Measurements from ENCODE around the gene ING2. TPM values are rescaled to one million over a fixed set of nuclear protein-coding genes. Genes with fewer than 3 reads are reported as not detected.
"Not testable (repeated sequence)": the region's sequence is repeated elsewhere in the genome, so short reads cannot be mapped to it uniquely, and the experiment has no call there.

ING2 gene, protein sequence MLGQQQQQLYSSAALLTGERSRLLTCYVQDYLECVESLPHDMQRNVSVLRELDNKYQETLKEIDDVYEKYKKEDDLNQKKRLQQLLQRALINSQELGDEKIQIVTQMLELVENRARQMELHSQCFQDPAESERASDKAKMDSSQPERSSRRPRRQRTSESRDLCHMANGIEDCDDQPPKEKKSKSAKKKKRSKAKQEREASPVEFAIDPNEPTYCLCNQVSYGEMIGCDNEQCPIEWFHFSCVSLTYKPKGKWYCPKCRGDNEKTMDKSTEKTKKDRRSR
- total RNA-seq, result 10 to 100 TPM; 13.2 to 14.4 TPM

GRCh38 chr4:183504930-183505610 lies at the start of gene ING2:
ING2 (plus strand) TSS chr4:183505058; CDS start chr4:183505196, 138 bp downstream.
- Mint-ChIP-seq H3K9me3 (no peaks in the 10 kb centered on the region), H3K27me3 (ENCODE audit: low read depth) (no peaks in the 10 kb centered on the region), H3K27ac (peak within 1 kb of the TSS; percentile 93), H3K36me3 (ENCODE audit: low read depth) (peaks cover 3% of the 10 kb centered on the region), H3K4me3 (peak within 1 kb of the TSS; percentile 91), H3K4me1 (ENCODE audit: low read depth) (peaks cover 33% of the 10 kb centered on the region)
- peak; percentile 69 for DNase-seq
- intact Hi-C loops (cut with micrococcal nuclease), result loop anchor here (1.0 to 10.0 kb wide), 15 partner anchors 61 to 1890 kb away; partner anchors contain the start of genes ACSL1, ANKRD37, CASP3 and CDKN2AIP
- CTCF ChIA-PET, result interaction anchor here (0.8 to 1.0 kb wide), 2 partner anchors 98 to 154 kb away, joined by 3 to 4 read pairs; partner anchors contain the start of genes RWDD4 and TRAPPC11

DNA sequence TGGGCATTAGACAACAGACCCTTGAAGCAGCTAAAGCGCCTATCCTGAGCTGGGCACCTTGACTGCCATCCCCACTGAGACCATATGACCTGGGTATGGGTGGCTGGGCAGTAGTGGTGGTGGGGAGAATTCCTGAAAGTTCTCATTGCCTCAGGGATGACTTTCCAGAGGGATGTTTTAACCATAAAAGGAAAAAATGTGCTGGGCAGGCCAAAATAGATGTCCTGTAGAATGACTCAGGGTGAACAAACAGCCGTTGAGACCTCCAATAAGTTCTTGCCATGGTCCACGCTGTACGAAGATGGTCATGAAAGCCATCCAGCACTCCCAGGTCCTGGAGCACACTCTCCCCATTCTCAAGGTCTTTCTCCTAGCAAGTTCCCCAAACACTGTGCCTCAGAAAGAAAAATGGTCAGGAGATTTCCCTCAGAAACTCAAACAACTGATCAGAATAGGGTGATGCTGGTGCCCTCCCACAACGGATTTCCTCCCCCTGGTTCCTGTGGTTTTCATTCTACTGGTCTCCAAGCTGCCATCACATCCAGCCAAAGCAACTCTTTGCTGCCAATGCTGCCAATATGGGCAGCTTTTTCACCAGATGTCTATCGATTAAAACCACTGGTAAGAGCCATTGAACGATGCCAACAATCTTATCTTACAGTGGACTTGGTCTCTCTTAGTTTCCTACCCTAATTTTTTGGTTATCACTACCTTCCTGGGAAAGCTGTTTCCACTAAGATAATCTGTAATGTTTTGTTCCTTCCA lies 49.2 kb upstream of the ING2 start:
- no peak overlapping the region for H3K27ac Mint-ChIP-seq
- no peaks in the 10 kb centered on the region for H3K9me3 Mint-ChIP-seq
- no peak for DNase-seq
- intact Hi-C loops (cut with micrococcal nuclease), result no loop called here
- peaks cover 14% of the 10 kb centered on the region for H3K4me1 Mint-ChIP-seq (ENCODE audit: low read depth)
- H3K4me3 Mint-ChIP-seq, result no peak overlapping the region
- peaks cover 4% of the 10 kb centered on the region for H3K36me3 Mint-ChIP-seq (ENCODE audit: low read depth)
- H3K27me3 Mint-ChIP-seq (ENCODE audit: low read depth), result no peaks in the 10 kb centered on the region
- CTCF ChIA-PET, result interaction anchor here (1.2 kb wide), 1 partner anchor 13 kb away, joined by 4 read pairs; no protein-coding TSS in a partner anchor

GRCh38 chr4:183458005-183458404 lies 46.9 kb upstream of the ING2 start:
- Mint-ChIP-seq H3K27ac (no peak overlapping the region), H3K9me3 (no peaks in the 10 kb centered on the region), H3K4me3 (no peak overlapping the region), H3K4me1 (ENCODE audit: low read depth) (peaks cover 14% of the 10 kb centered on the region), H3K36me3 (ENCODE audit: low read depth) (no peaks in the 10 kb centered on the region), H3K27me3 (ENCODE audit: low read depth) (no peaks in the 10 kb centered on the region)
- no peak for DNase-seq
- intact Hi-C loops (cut with micrococcal nuclease), result no loop called here
- CTCF ChIA-PET, result no interaction called here

DNA sequence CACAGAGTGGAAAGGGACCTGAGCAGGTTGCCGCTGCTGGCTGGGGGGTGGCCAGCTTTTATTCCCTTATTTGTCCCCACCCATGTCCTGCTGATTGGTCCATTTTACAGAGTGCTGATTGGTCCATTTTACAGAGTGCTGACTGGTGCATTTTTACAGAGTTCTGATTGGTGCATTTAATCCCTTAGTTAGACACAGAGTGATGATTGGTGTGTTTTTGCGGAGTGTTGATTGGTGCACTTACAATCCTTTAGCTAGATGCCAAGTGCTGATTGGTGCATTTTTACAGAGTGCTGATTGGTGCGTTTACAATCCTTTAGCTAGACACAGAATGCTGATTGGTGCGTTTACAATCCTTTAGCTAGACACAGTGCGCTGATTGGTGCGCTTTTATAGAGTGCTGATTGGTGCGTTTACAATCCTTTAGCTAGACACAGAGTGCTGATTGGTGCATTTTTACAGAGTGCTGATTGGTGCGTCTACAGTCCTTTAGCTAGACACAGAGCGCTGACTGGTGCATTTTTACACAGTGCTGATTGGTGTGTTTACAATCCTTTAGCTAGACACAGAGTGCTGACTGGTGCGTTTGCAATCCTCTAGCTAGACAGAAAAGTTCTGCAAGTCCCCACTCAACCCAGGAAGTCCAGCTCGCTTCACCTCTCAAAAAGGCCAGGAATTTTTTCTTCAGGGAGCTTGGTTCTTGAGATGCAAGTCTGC lies 40.8 kb upstream of the ING2 start:
- CTCF ChIA-PET, result interaction anchor here (0.6 to 0.9 kb wide), 2 partner anchors 9 to 1119 kb away, joined by 3 to 4 read pairs; no protein-coding TSS in a partner anchor
- H3K27ac Mint-ChIP-seq, H3K4me3 Mint-ChIP-seq: not testable (repeated sequence)

GRCh38 chr4:183465879-183466278 lies 39.0 kb upstream of the ING2 start:
- H3K27me3 Mint-ChIP-seq (ENCODE audit: low read depth); intact Hi-C loops (cut with micrococcal nuclease); H3K4me1 Mint-ChIP-seq (ENCODE audit: low read depth); H3K9me3 Mint-ChIP-seq; H3K4me3 Mint-ChIP-seq; DNase-seq; H3K36me3 Mint-ChIP-seq (ENCODE audit: low read depth); H3K27ac Mint-ChIP-seq: not testable (repeated sequence)
- CTCF ChIA-PET, result interaction anchor here (0.7 kb wide), 1 partner anchor 11 kb away, joined by 4 read pairs; no protein-coding TSS in a partner anchor

More for the DNA sequence above, 40.8 kb upstream of the ING2 start:
- intact Hi-C loops (cut with micrococcal nuclease); DNase-seq; H3K27me3 Mint-ChIP-seq (ENCODE audit: low read depth); H3K4me1 Mint-ChIP-seq (ENCODE audit: low read depth); H3K36me3 Mint-ChIP-seq (ENCODE audit: low read depth); H3K9me3 Mint-ChIP-seq: not testable (repeated sequence)

DNA sequence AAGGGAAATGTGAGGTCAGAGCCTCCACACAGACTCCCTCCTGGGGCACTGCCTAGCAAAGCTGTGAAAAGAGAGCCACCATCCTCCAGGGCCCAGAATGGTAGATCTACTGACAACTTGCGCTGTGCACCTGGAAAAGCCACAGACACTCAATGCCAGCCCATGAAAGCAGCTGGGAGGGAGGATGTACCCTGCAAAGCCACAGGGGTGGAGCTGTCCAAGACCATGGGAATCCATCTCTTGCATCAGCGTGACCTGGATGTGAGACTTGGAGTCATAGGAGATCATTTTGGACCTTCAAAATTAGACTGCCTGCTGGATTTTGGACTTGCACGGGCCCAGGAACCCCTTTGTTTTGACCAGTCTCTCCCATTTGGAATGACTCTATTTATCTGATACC lies 37.6 kb upstream of the ING2 start:
- intact Hi-C loops (cut with micrococcal nuclease), result no loop called here
- Mint-ChIP-seq H3K36me3 (ENCODE audit: low read depth) (peaks cover 3% of the 10 kb centered on the region), H3K4me1 (ENCODE audit: low read depth) (no peaks in the 10 kb centered on the region), H3K27me3 (ENCODE audit: low read depth) (no peaks in the 10 kb centered on the region), H3K4me3 (no peak overlapping the region), H3K27ac (no peak overlapping the region), H3K9me3 (peaks cover 2% of the 10 kb centered on the region)
- no peak for DNase-seq
- CTCF ChIA-PET, result no interaction called here

GRCh38 chr4:183468210-183469095 lies 36.4 kb upstream of the ING2 start:
- intact Hi-C loops (cut with micrococcal nuclease), result loop anchor here (2.0 kb wide), 1 partner anchor 24 kb away; the partner anchor contains the start of gene CDKN2AIP
- no peak for DNase-seq
- no peaks in the 10 kb centered on the region for H3K27me3 Mint-ChIP-seq (ENCODE audit: low read depth)
- no peak overlapping the region for H3K4me3 Mint-ChIP-seq
- peaks cover 2% of the 10 kb centered on the region for H3K9me3 Mint-ChIP-seq
- peaks cover 3% of the 10 kb centered on the region for H3K36me3 Mint-ChIP-seq (ENCODE audit: low read depth)
- no peak overlapping the region for H3K27ac Mint-ChIP-seq
- no peaks in the 10 kb centered on the region for H3K4me1 Mint-ChIP-seq (ENCODE audit: low read depth)
- CTCF ChIA-PET, result interaction anchor here (0.8 kb wide), 1 partner anchor 13 kb away, joined by 4 read pairs; no protein-coding TSS in a partner anchor

DNA sequence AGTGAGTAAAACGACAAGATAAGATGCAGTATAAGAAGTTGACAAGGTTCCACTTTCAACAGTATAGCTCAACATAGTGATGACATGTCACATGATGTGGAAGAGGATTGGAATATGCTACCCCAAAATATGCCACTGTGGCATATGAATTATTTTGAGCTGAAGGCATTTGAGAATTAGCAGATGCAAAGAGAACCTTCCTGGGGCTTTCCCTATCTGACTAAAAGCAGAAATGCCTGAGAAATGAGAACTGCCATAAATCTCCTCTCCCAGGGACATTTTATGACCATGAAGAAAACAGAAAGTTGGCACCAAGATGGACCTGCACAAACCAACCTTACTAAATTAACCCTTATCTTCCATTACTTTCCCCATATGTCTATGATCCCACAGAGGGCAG lies 35.6 kb upstream of the ING2 start:
- no peaks in the 10 kb centered on the region for H3K27me3 Mint-ChIP-seq (ENCODE audit: low read depth)
- no peak overlapping the region for H3K4me3 Mint-ChIP-seq
- no peaks in the 10 kb centered on the region for H3K9me3 Mint-ChIP-seq

GRCh38 chr4:183469936-183470335 lies 34.9 kb upstream of the ING2 start:
- Mint-ChIP-seq H3K4me1 (ENCODE audit: low read depth) (no peaks in the 10 kb centered on the region), H3K36me3 (ENCODE audit: low read depth) (no peaks in the 10 kb centered on the region), H3K27ac (no peak overlapping the region), H3K27me3 (ENCODE audit: low read depth) (no peaks in the 10 kb centered on the region), H3K9me3 (no peaks in the 10 kb centered on the region), H3K4me3 (no peak overlapping the region)
- CTCF ChIA-PET, result interaction anchor here (0.6 to 1.4 kb wide), 5 partner anchors 8 to 154 kb away, joined by 3 read pairs; no protein-coding TSS in a partner anchor
- intact Hi-C loops (cut with micrococcal nuclease), result loop anchor here (2.0 to 5.0 kb wide), 2 partner anchors 25 to 632 kb away; partner anchors contain the start of gene CDKN2AIP
- DNase-seq, result no peak

More for the DNA sequence above, 35.6 kb upstream of the ING2 start:
- CTCF ChIA-PET, result interaction anchor here (0.6 to 1.4 kb wide), 6 partner anchors 9 to 154 kb away, joined by 3 to 4 read pairs (median 3); no protein-coding TSS in a partner anchor
- H3K27ac Mint-ChIP-seq, result no peak overlapping the region
- intact Hi-C loops (cut with micrococcal nuclease), result loop anchor here (2.0 kb wide), 1 partner anchor 24 kb away; the partner anchor contains the start of gene CDKN2AIP
- peaks cover under 1% of the 10 kb centered on the region for H3K36me3 Mint-ChIP-seq (ENCODE audit: low read depth)
- DNase-seq, result no peak
- no peaks in the 10 kb centered on the region for H3K4me1 Mint-ChIP-seq (ENCODE audit: low read depth)

DNA sequence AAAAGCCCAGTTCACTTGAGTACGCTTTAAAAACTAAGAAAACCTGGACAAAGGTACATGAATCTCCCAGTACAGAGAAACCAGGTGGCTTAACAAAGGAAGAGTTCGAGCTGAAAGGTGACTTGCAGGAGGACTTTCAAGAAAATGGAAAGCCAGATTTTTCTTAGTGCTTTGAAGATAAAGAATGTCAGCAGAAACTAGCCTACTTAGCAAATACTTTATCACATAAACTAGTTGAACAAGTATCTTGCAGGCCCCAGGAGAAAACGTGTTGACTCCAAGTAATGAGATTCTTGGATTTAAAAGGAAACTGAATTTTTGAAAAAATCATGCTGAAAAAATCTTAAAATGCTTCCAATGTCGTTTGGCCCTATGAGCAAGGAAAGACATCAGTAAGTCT lies 34.0 kb upstream of the ING2 start:
- H3K27me3 Mint-ChIP-seq (ENCODE audit: low read depth), result no peaks in the 10 kb centered on the region
- H3K36me3 Mint-ChIP-seq (ENCODE audit: low read depth), result no peaks in the 10 kb centered on the region
- no peak overlapping the region for H3K4me3 Mint-ChIP-seq
- DNase-seq, result no peak
- H3K4me1 Mint-ChIP-seq (ENCODE audit: low read depth), result no peaks in the 10 kb centered on the region
- H3K27ac Mint-ChIP-seq, result no peak overlapping the region
- no peaks in the 10 kb centered on the region for H3K9me3 Mint-ChIP-seq
- CTCF ChIA-PET, result interaction anchor here (1.3 kb wide), 1 partner anchor 192 kb away, joined by 3 read pairs; no protein-coding TSS in a partner anchor
- intact Hi-C loops (cut with micrococcal nuclease), result loop anchor here (5.0 kb wide), 1 partner anchor 631 kb away; no protein-coding TSS in a partner anchor

Measured in activated naive CD4-positive, alpha-beta T cell treated with anti-CD3 and anti-CD28 coated beads for 36 hours (primary cell).